Activated naive CD8-positive, alpha-beta T cell treated with anti-CD3 and anti-CD28 coated beads, Interleukin-2, amount 50 U/mL, for 24 hours (primary cell): ENCODE measurements around the gene PPP1R12A.
"Not testable (repeated sequence)": the region's sequence is repeated elsewhere in the genome, so short reads cannot be mapped to it uniquely, and the experiment has no call there.

ENCODE experiments used
- ATAC-seq: fragments of 150-1000 bp; cut with Tn5 transposase; one replicate; pipeline ENCODE4 v1.10.0; 2021
- DNase-seq: peaks from one replicate; pipeline ENCODE4 v3.0.0; 2021
- H3K27ac Mint-ChIP-seq: one replicate; pipeline ENCODE4 v1.8.0; 2021; ENCODE audit warnings: mild to moderate bottlenecking, mixed read lengths
- H3K27me3 Mint-ChIP-seq: one replicate; pipeline ENCODE4 v1.8.0; 2021; ENCODE audit warnings: mixed read lengths
- H3K36me3 Mint-ChIP-seq: one replicate; pipeline ENCODE4 v1.8.0; 2021; ENCODE audit warnings: low read depth, mixed read lengths
- H3K4me1 Mint-ChIP-seq: one replicate; pipeline ENCODE4 v1.8.0; 2021; ENCODE audit warnings: mixed read lengths
- H3K4me3 Mint-ChIP-seq: one replicate; pipeline ENCODE4 v1.8.0; 2021; ENCODE audit warnings: mild to moderate bottlenecking, moderate library complexity, mixed read lengths
- H3K9me3 Mint-ChIP-seq: one replicate; pipeline ENCODE4 v1.8.0; 2021; ENCODE audit warnings: mixed read lengths

The PPP1R12A gene

DNA sequence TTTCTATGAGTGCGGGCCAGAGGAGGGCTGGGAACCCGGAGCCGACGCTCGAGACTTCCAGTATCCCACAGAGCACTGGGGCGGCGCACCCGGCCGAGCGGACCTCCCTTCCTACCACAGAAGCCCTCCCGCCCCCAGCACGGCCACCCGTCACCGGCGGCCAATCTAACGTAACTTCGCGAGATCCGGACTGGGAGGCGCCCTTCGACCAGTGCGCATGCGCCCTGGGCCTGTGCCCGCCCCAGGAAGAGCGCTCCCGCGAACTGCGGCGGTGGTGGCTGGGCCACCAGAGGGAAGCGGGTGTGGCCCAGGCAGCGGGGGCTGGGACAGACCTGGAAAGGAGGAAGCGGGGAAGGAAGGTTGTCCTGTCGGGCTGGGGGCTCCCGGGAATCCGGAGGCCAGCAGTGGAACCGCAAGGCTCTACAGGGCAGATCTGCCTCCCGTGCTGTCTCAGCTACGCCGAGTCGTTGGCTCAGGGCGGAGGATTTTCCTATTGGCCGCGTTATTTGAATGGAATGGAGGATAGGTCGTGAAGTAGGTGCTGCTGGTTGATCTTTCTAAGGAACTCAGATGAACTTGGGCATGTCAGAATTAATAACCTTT lies at the start of gene PPP1R12A:
Gene PPP1R12A, minus strand, starts transcription at position 77 of the 603 bp plus-strand sequence. CDS start 166 bp downstream, outside the sequence.
- ATAC-seq (peak; percentile 91), DNase-seq (peak; percentile 95)
- Mint-ChIP-seq H3K4me3 (peak within 1 kb of the TSS; percentile 93), H3K4me1 (peaks cover 39% of the 10 kb centered on the region), H3K9me3 (no peaks in the 10 kb centered on the region), H3K27ac (peak within 1 kb of the TSS; percentile 97), H3K36me3 (no peaks in the 10 kb centered on the region), H3K27me3 (no peaks in the 10 kb centered on the region)

DNA sequence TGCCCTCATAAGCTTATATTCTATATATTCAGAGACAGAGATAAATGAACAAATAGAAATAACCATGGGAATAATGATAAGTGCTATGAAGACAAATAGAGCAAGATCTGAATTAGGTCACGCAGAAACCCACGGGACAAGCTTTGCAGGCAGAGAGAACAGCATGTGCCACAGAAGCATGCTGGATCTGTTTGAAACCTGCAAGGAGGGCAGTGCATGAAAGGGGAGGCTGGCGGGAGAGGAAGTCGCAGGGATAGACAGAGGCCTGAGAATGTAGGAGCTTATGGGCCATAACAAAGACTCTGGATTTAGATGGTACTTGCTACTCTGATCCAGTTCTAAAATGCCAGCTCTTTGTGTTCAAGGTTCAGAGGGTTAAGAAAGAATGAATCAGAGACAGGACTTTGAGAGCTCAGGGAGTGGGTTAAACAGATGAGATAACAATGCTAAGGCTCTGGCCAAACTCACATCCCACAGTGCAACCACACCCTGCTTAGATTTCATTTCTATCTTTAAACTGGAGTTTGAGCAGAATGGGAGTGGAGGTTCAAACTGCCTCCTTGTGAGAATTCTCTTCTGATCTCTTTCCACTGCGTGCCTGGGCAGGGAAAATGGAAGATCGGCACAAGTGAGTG lies 49.2 kb upstream of the PPP1R12A start:
- Mint-ChIP-seq H3K36me3 (no peaks in the 10 kb centered on the region), H3K4me3 (no peak overlapping the region), H3K27ac (no peak overlapping the region), H3K4me1 (no peaks in the 10 kb centered on the region), H3K27me3 (peaks cover 3% of the 10 kb centered on the region), H3K9me3 (no peaks in the 10 kb centered on the region)
- DNase-seq: no peak
- no peak for ATAC-seq

DNA sequence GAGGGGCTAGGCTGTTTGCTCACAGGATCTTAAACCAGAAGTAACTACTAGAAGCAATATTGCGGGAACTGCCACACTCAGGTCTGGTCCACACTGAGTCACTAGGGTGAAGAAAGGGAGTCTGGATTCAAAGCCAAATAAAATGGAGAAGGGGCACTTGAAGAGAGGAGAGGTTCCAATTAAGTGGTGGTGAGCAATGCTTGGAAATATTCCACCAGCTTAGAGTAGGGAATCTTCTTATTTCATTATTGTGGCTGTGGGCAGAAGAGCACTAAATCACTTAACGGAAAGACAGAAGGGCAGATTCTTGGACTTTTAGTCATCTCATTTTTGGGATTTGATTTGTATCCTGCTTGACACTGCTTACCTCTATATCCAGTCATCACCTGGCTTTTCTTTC lies 48.6 kb upstream of the PPP1R12A start:
- H3K4me3 Mint-ChIP-seq: no peak overlapping the region
- H3K4me1 Mint-ChIP-seq: no peaks in the 10 kb centered on the region
- H3K36me3 Mint-ChIP-seq: no peaks in the 10 kb centered on the region
- H3K9me3 Mint-ChIP-seq: no peaks in the 10 kb centered on the region
- DNase-seq (no peak), ATAC-seq (no peak)
- peaks cover 3% of the 10 kb centered on the region for H3K27me3 Mint-ChIP-seq
- H3K27ac Mint-ChIP-seq: no peak overlapping the region

DNA sequence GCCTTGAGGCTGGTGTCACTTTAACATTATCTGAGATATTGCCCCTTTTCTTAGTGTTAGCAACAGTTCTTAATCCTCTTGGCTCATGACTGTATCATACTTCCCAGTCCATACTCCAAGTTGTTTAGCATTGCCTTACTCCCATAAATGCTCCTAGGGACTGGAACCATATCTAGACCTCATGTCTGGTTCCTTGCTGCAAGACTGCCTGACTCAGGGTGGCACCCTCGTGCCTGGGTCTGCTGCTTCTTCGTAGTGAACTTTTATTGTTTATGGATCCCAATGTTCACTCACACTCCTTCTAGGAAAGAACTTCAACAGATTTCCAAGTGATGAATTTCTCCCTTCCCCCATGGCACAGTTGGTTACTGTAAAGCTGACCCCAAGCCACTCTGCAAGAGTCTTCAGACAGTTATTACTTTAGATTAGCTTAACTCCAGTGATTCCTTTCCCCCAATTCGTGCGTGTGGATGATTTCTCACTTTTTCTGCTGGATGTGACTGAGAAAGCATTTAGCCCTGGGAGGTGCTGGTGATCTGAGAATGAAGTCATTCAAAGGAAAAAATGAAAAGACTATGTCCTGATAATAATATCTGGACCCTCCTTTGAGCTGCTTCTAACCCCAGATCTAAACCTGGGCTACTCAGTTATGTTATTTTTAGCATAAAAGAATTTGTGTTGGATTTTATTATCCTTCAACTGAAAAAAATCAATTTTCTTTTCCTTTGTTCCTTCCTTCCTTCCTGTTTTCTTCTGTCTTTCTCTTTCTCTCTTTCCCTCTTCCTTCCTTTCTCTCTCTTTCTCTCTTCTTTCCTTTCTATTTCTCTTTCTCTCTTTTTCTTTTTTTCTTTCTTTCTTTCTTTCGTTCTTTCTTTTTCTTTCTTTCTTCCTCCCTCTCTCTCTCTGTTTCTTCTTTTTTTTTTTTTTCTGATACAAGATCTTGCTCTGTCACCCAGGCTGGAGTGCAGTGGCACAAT lies 47.5 kb upstream of the PPP1R12A start:
- Mint-ChIP-seq H3K4me3 (no peak overlapping the region), H3K36me3 (no peaks in the 10 kb centered on the region), H3K27me3 (peaks cover 3% of the 10 kb centered on the region), H3K9me3 (no peaks in the 10 kb centered on the region), H3K4me1 (no peaks in the 10 kb centered on the region), H3K27ac (no peak overlapping the region)
- no peak for DNase-seq
- ATAC-seq: no peak

DNA sequence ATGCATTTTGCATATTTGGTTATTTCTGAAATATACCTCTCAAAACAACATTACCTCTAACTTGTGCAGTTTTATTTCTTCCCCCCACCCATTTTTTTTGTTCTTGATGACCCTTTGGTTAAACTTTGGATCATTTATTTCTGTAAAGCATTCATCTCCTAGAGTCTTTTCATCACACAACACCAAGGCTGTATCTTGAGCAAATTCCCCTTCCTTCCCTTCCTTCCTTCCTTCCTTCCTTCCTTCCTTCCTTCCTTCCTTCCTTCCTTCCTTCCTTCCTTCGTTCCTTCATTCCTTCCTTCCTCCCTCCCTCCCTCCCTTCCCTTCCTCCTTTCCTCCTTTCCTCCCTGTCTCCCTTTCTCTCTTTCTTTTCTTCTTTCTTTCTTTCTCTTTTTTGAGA lies 43.8 kb upstream of the PPP1R12A start:
- H3K27me3 Mint-ChIP-seq: peaks cover 5% of the 10 kb centered on the region
- H3K27ac Mint-ChIP-seq: no peak overlapping the region
- H3K4me1 Mint-ChIP-seq: no peaks in the 10 kb centered on the region
- H3K36me3 Mint-ChIP-seq: no peaks in the 10 kb centered on the region
- DNase-seq: no peak
- ATAC-seq: no peak
- no peak overlapping the region for H3K4me3 Mint-ChIP-seq
- no peaks in the 10 kb centered on the region for H3K9me3 Mint-ChIP-seq

DNA sequence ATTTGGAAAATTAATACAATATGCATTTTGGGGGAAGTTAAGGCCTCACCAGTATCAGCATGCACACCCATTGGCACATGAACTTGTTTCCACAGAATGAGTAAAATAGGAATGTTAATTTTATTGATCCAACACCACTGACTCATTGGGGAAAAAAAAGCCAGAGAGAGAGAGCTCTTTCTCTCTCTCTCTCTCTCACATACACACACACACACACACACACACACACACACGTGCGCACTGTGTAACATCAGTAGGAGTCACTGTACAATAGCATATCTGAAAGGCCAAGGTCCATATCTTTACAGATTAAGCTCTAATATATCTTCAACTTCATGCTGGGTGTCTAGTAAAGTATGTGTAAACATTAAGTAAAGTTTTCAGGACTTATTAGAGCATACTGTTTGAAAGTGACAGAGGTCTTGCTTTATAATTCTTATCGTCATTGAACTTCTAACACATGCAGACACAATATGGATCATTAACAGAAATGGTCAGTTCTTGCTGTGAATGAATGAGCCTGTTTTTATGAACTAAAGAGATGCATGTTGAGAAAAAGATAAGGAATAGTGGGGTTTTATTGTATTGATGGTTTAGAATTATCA lies 43.1 kb upstream of the PPP1R12A start:
- not testable (repeated sequence) for H3K36me3 Mint-ChIP-seq, H3K9me3 Mint-ChIP-seq, H3K4me3 Mint-ChIP-seq, ATAC-seq, H3K27me3 Mint-ChIP-seq, H3K27ac Mint-ChIP-seq, DNase-seq, H3K4me1 Mint-ChIP-seq

DNA sequence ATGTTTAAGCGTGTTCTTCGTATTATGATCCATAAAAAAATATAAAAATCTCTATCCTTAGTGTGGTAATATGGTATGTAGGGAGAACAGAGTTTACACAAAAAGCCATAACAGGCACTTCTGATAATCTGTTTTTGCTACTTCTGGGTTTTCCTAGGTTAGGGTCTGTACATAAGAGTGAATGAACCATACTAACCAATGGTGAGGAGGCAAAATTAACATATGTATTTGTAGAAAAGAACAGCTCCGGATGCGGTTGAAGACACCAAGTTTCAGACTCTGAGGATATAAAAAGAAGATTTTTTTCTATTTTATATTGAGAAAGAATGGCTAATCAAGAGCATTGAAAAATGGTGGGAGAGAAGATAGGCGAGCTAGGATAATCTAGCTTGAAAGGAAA lies 40.2 kb upstream of the PPP1R12A start:
- DNase-seq: no peak
- Mint-ChIP-seq H3K9me3 (no peaks in the 10 kb centered on the region), H3K27me3 (peaks cover 2% of the 10 kb centered on the region), H3K27ac (no peak overlapping the region), H3K4me3 (no peak overlapping the region), H3K36me3 (no peaks in the 10 kb centered on the region), H3K4me1 (no peaks in the 10 kb centered on the region)
- ATAC-seq: no peak

DNA sequence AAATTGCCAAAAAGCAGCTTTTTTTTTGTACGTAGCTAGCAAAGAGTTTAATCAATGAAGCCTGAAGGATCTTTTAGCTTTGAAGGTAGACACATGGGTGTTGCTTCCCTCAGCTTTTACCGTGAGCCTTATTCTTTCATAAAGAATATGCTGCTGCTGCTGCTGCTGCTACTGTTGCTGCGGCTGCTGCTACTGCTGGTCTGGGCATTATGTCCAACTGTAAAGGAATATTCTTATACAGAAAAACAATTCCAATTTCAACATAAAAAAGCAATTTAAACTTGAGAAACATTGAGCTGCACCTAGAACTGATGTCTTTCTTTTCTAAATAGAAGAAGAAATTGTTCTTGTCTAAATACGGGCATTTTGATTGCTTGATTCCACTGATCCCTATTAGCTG lies 38.9 kb upstream of the PPP1R12A start:
- no peak for ATAC-seq
- H3K27me3 Mint-ChIP-seq: peaks cover 2% of the 10 kb centered on the region
- H3K4me1 Mint-ChIP-seq: no peaks in the 10 kb centered on the region
- no peak overlapping the region for H3K4me3 Mint-ChIP-seq
- H3K27ac Mint-ChIP-seq: no peak overlapping the region
- no peak for DNase-seq
- no peaks in the 10 kb centered on the region for H3K9me3 Mint-ChIP-seq
- H3K36me3 Mint-ChIP-seq: no peaks in the 10 kb centered on the region

DNA sequence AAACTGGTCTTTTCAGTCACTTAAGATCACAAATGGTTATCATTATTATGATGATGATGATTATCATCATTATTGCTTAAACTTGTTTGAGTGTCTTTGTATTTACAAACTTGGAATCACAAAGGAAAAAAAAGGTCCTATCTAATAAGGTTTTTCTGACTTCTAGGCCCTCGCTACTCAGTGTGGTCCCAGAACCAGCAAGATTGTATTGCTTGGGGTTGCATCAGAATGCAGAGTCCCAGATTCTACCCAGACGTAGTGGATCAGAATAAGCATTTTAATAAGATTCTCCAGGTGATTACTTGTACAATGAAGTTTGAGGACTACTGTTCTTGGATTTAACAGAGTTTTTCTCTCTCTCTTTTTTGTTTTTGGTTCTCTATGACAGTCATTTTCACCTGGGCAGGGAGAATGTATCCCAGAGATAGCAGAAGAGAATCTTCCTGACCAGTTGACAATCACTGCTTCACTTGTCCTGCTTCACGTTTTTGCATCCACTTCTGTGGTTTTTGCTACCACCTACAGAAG lies 29.3 kb upstream of the PPP1R12A start:
- peaks cover 10% of the 10 kb centered on the region for H3K27me3 Mint-ChIP-seq
- no peak for ATAC-seq
- H3K4me1 Mint-ChIP-seq: no peaks in the 10 kb centered on the region

DNA sequence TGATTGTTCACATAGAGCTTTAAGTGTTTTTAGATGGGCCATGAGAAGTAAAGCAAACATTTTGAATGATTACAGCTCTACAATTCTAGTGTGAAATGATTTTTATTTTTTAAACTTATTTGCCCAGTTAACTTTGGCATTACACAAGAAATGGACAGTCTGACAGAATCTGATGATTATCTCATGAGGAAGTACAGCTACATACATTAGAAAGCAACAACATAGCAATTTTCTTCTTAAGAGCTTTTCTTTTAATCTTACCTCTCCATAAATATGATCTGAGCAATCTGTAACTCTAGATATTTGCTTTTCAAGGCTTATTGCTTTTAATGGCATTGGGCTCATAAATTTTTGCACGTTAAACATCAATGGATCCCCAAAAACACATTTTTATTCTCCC lies 26.5 kb upstream of the PPP1R12A start:
- Mint-ChIP-seq H3K4me1 (no peaks in the 10 kb centered on the region), H3K4me3 (no peak overlapping the region), H3K27me3 (peaks cover 4% of the 10 kb centered on the region), H3K36me3 (no peaks in the 10 kb centered on the region), H3K9me3 (no peaks in the 10 kb centered on the region), H3K27ac (no peak overlapping the region)
- DNase-seq (no peak), ATAC-seq (no peak)

More for the DNA sequence above, 29.3 kb upstream of the PPP1R12A start:
- no peak for DNase-seq
- Mint-ChIP-seq H3K27ac (no peak overlapping the region), H3K36me3 (no peaks in the 10 kb centered on the region), H3K9me3 (no peaks in the 10 kb centered on the region), H3K4me3 (no peak overlapping the region)

DNA sequence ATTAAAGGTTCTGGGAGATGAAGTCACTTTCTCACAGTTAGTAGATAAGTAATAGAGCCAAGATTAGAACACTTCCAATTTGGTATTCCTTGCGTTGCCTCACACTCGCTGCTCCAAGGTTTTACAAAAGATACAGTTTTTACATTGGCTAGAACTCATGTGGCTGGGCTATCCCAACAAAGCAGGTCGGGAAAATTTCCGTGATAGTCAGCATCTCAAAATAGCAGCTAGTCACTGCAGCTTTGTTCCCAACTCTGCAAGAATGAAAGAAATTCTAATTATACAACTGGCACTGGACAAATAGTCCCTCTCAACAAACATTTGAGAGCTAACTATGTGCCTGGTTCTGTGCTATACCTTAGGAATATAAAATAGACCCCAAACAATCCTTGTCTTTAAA lies 24.6 kb upstream of the PPP1R12A start:
- ATAC-seq (no peak), DNase-seq (no peak)
- Mint-ChIP-seq H3K4me1 (no peaks in the 10 kb centered on the region), H3K4me3 (no peak overlapping the region), H3K9me3 (peaks cover 11% of the 10 kb centered on the region), H3K27ac (no peak overlapping the region), H3K27me3 (peaks cover 2% of the 10 kb centered on the region), H3K36me3 (no peaks in the 10 kb centered on the region)

DNA sequence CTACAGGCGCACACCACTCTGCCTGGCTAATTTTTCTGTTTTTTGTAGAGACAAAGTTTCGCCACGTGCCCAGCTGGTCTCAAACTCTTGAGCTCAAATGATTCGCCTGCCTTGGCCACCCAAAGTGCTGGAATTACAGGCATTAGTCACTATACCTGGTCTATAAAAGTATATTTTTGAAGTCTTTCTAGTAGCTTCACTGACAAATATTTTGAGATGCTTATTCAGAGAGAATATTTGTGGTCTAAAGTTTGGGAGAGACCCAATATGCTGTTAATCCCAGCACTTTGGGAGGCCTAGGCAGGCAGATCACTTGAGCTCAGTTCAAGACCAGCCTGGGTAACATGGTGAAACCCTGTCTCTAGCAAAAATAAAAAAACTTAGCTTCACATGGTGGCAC lies 22.0 kb upstream of the PPP1R12A start:
- no peak overlapping the region for H3K4me3 Mint-ChIP-seq
- H3K36me3 Mint-ChIP-seq: no peaks in the 10 kb centered on the region
- H3K9me3 Mint-ChIP-seq: peaks cover 17% of the 10 kb centered on the region
- ATAC-seq: no peak
- H3K4me1 Mint-ChIP-seq: no peaks in the 10 kb centered on the region
- H3K27me3 Mint-ChIP-seq: no peaks in the 10 kb centered on the region
- no peak for DNase-seq
- no peak overlapping the region for H3K27ac Mint-ChIP-seq

DNA sequence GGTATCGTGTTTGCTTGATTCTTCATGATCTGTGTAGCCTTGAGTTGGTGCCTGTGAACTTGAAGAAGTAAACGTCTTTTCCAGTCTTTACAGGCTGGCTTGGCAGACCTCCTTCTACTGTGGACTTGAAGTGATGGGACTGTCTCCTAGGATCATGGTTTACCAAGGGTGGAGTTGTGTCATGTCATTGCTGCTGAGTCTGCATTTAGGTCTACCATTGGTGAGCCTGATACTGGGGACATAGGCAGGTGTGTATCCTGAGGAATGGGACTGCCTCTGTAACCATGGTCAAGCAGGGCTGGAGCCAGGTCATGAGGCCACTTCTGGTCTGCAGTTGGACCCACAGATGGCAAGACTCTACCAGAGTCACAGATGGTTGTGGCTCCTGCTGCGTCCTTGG lies 20.7 kb upstream of the PPP1R12A start:
- Mint-ChIP-seq H3K27ac (no peak overlapping the region), H3K36me3 (no peaks in the 10 kb centered on the region), H3K27me3 (no peaks in the 10 kb centered on the region), H3K9me3 (peaks cover 17% of the 10 kb centered on the region), H3K4me1 (no peaks in the 10 kb centered on the region), H3K4me3 (no peak overlapping the region)
- ATAC-seq (no peak), DNase-seq (no peak)

DNA sequence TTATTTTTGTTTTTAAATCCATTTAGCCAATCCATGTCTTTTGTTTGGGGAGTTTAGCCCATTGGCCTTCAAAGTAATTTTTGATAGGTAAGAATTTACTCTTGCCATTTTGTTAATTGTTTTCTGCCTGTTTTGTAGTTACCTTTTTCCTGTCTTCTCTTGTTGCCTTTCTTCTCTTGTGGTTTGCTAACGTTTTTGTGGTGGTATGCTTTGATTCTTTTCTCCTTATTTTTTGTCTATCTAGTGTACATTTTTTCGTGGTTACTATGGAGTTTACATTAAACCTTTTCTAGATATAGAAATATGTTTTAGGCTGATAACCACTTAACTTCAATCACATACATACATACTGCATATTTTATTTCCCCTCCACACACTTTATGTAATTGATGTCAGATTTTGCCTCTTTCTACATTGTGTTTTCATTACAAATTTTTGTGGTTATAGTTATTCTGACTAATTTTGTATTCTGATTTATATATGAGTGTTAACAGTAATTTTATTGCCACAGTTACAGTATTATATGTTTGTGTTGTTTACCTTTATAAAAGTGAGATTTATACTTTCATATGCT lies 19.2 kb upstream of the PPP1R12A start:
- no peak overlapping the region for H3K4me3 Mint-ChIP-seq
- H3K36me3 Mint-ChIP-seq: no peaks in the 10 kb centered on the region
- H3K4me1 Mint-ChIP-seq: no peaks in the 10 kb centered on the region
- H3K27me3 Mint-ChIP-seq: no peaks in the 10 kb centered on the region
- DNase-seq (no peak), ATAC-seq (no peak)
- no peak overlapping the region for H3K27ac Mint-ChIP-seq
- peaks cover 17% of the 10 kb centered on the region for H3K9me3 Mint-ChIP-seq
